HCT116 (cell line): ENCODE data around the gene ZAR1L. TPM values are rescaled to one million over a fixed set of nuclear protein-coding genes. Genes with fewer than 3 reads are reported as not detected.

Source experiments
- ATAC-seq: fragments of 200-7000 bp; cut with Tn5 transposase; 2 replicates; pipeline ENCODE4 v1.9.1; 2020; ENCODE audit warnings: mild to moderate bottlenecking, moderate library complexity
- BruUV-seq: library from RNA; stranded (reverse); fragments of 400-500 nt; replicated peaks from 2 replicates; lab custom pipeline; 2021; lab: Mats Ljungman, UMichigan
- CTCF ChIA-PET: fragments of 300-600 bp; sonication (Branson Sonifier 250); formaldehyde crosslinking; loops from one replicate; lab custom pipeline; 2021; ENCODE audit warnings: antibody characterized with exemption; lab: Charles Lee
- POLR2A ChIA-PET: fragments of 300-600, 350-600 bp; sonication (Branson Sonifier 250); formaldehyde crosslinking; loops from one replicate; lab custom pipeline; 2021; ENCODE audit warnings: antibody characterized with exemption; lab: Charles Lee
- RAD21 ChIA-PET, 2 experiments: fragments of 300-600 bp; sonication (Branson Sonifier 250); formaldehyde crosslinking; loops; one replicate each; lab custom pipeline; 2023; ENCODE audit warnings: low total read pairs in 2 of 2; ENCODE audit not compliant: uncharacterized antibody in 2 of 2, unreplicated experiment in 2 of 2, low non-redundant PET in 1 of 2; lab: Charles Lee
- DNase-seq: peaks from one replicate; pipeline ENCODE4 v3.0.0-alpha.2; 2010; ENCODE audit warnings: low read depth, low spot score
- H2AFZ ChIP-seq: fragments of 200-600 bp; shearing (Covaris generic), sonication (generic); 2 replicates; pipeline ENCODE4 v1.6.1; 2017; ENCODE audit warnings: low read depth, mixed run types, mixed read lengths, antibody characterized with exemption, low read length; ENCODE audit not compliant: poor library complexity, severe bottlenecking
- H3K27ac ChIP-seq: 2 replicates; pipeline ENCODE4 v1.5.1; 2012; ENCODE audit warnings: low read depth, low read length
- H3K27me3 ChIP-seq: fragments of 200-600 bp; sonication (generic); 2 replicates; pipeline ENCODE4 v1.6.1; 2016; ENCODE audit warnings: mixed run types, low read length, mixed read lengths; ENCODE audit not compliant: insufficient read depth
- H3K36me3 ChIP-seq, 2 experiments: fragments of 200-500 bp in 1 of 2; fragments of 200-600 bp in 1 of 2; sonication (Bioruptor generic) in 1 of 2; sonication (generic) in 1 of 2; 2 replicates each; pipeline versions ENCODE4 v1.5.1 to v1.6.1; 2014 to 2016; ENCODE audit warnings: low read length in 2 of 2, inconsistent platforms in 1 of 2, mixed read lengths in 1 of 2, mixed run types in 1 of 2; ENCODE audit not compliant: insufficient read depth in 2 of 2, control insufficient read depth in 1 of 2
- H3K4me1 ChIP-seq, 2 experiments: fragments of 200-600 bp in 1 of 2; sonication (generic) in 1 of 2; 2 replicates each; pipeline versions ENCODE4 v1.5.1 to v1.6.1; 2012 to 2017; ENCODE audit warnings: low read length in 2 of 2, inconsistent platforms in 1 of 2, mild to moderate bottlenecking in 1 of 2, mixed read lengths in 1 of 2, mixed run types in 1 of 2, moderate library complexity in 1 of 2; ENCODE audit not compliant: insufficient read depth in 2 of 2, control insufficient read depth in 1 of 2
- H3K4me2 ChIP-seq: fragments of 200-600 bp; sonication (generic); 2 replicates; pipeline ENCODE4 v1.6.1; 2017; ENCODE audit warnings: mixed run types, low read length, mixed read lengths
- H3K4me3 ChIP-seq, 2 experiments: fragments of 200-600 bp in 1 of 2; sonication (generic) in 1 of 2; replicated peaks in 1 of 2; 2 replicates each; pipeline ENCODE4 v1.5.1; 2011 to 2016; ENCODE audit warnings: low read length in 2 of 2, control low read depth in 1 of 2, low read depth in 1 of 2, mild to moderate bottlenecking in 1 of 2, mixed read lengths in 1 of 2, mixed run types in 1 of 2
- H3K79me2 ChIP-seq: fragments of 200-600 bp; sonication (generic); 2 replicates; pipeline ENCODE4 v1.6.1; 2017; ENCODE audit warnings: mild to moderate bottlenecking, mixed run types, low read length, moderate library complexity, mixed read lengths; ENCODE audit not compliant: insufficient read depth
- H3K9ac ChIP-seq: fragments of 200-600 bp; sonication (generic); 2 replicates; pipeline ENCODE4 v1.6.1; 2016; ENCODE audit warnings: low read length, mixed read lengths
- H3K9me2 ChIP-seq: fragments of 200-600 bp; sonication (generic), shearing (Covaris generic); 2 replicates; pipeline ENCODE4 v1.6.1; 2017; ENCODE audit warnings: mixed run types, mild to moderate bottlenecking, moderate library complexity; ENCODE audit not compliant: insufficient read depth
- H3K9me3 ChIP-seq, 2 experiments: fragments of 200-500 bp in 1 of 2; fragments of 200-600 bp in 1 of 2; sonication (Bioruptor generic) in 1 of 2; sonication (generic) in 1 of 2; 2 replicates each; pipeline ENCODE4 v1.6.1; 2014 to 2017; ENCODE audit warnings: low read length in 2 of 2, mixed read lengths in 2 of 2, inconsistent platforms in 1 of 2, low read depth in 1 of 2, mild to moderate bottlenecking in 1 of 2, mixed run types in 1 of 2, moderate library complexity in 1 of 2; ENCODE audit not compliant: control insufficient read depth in 1 of 2, insufficient read depth in 1 of 2
- H4K20me1 ChIP-seq: fragments of 200-600 bp; sonication (generic), shearing (Covaris generic); 2 replicates; pipeline ENCODE4 v1.6.1; 2017; ENCODE audit warnings: mixed run types, mild to moderate bottlenecking, moderate library complexity; ENCODE audit not compliant: insufficient read depth
- CEBPB ChIP-seq: IDR thresholded peaks from 2 replicates; pipeline ENCODE4 v1.6.1; 2012; ENCODE audit warnings: low read depth
- CTCF ChIP-seq, 3 experiments: fragments of 200-600 bp in 1 of 3; sonication (generic) in 1 of 3; IDR thresholded peaks in 2 of 3; conservative IDR thresholded peaks in 1 of 3; 2 replicates each; pipeline ENCODE4 v1.5.1; 2012 to 2017; ENCODE audit warnings: low read depth in 2 of 3, low read length in 2 of 3, antibody characterized with exemption in 1 of 3, borderline replicate concordance in 1 of 3, control low read depth in 1 of 3, mild to moderate bottlenecking in 1 of 3, mixed read lengths in 1 of 3, mixed run types in 1 of 3, moderate library complexity in 1 of 3; ENCODE audit not compliant: insufficient read depth in 1 of 3
- EZH2phosphoT487 ChIP-seq: fragments of 200-600 bp; IDR thresholded peaks from 2 replicates; pipeline ENCODE4 v1.6.1; 2018; ENCODE audit warnings: antibody characterized with exemption, borderline replicate concordance
- POLR2A ChIP-seq: IDR thresholded peaks from 2 replicates; pipeline ENCODE4 v1.7.0; 2011; ENCODE audit warnings: borderline replicate concordance; ENCODE audit not compliant: insufficient read depth, insufficient read length; ENCODE audit errors: extremely low read depth
- POLR2AphosphoS5 ChIP-seq: IDR thresholded peaks from 2 replicates; pipeline ENCODE4 v1.6.1; 2011; ENCODE audit warnings: mild to moderate bottlenecking, low read depth, low read length, moderate library complexity
- REST ChIP-seq: IDR thresholded peaks from 2 replicates; pipeline ENCODE4 v1.6.1; 2012; ENCODE audit warnings: low read depth
- SIN3A ChIP-seq: IDR thresholded peaks from 2 replicates; pipeline ENCODE4 v1.6.1; 2012; ENCODE audit warnings: low read depth
- SRF ChIP-seq: IDR thresholded peaks from 2 replicates; pipeline ENCODE4 v1.6.1; 2012; ENCODE audit warnings: low read depth
- YY1 ChIP-seq: IDR thresholded peaks from 2 replicates; pipeline ENCODE4 v1.6.1; 2011; ENCODE audit warnings: low read length, low read depth, moderate library complexity, mild to moderate bottlenecking; ENCODE audit not compliant: insufficient replicate concordance; ENCODE audit errors: extremely low read depth
- ZBTB33 ChIP-seq: IDR thresholded peaks from 2 replicates; pipeline ENCODE4 v1.6.1; 2011; ENCODE audit warnings: mild to moderate bottlenecking, low read length, moderate library complexity; ENCODE audit not compliant: insufficient replicate concordance; ENCODE audit errors: extremely low read depth
- ZFX ChIP-seq: fragments of 450-650 bp; IDR thresholded peaks from 2 replicates; pipeline ENCODE4 v1.6.1; 2017
- intact Hi-C: fragments of 100-400 bp; cut with micrococcal nuclease; formaldehyde crosslinking; loops from 2 replicates; pipeline ENCODE4 v1.10.0; 2022
- total RNA-seq: library from RNA; stranded (reverse); gene quantifications from one replicate; pipeline ENCODE4 v1.2.1, GENCODE V29; 2021; ENCODE audit not compliant: unreplicated experiment

Gene ZAR1L
- total RNA-seq, 1 experiment from 2014 or later = 0.15 TPM

- Histone ChIP-seq H3K27me3 (peaks cover 58% of the 10 kb centered on the region), H2AFZ (no peak overlapping the region), H3K9me3 (no peaks in the 10 kb centered on the region), H3K4me3 (no peak overlapping the region), H3K9me2 (no peaks in the 10 kb centered on the region), H3K79me2 (no peaks in the 10 kb centered on the region), H3K4me1 (no peaks in the 10 kb centered on the region), H3K36me3 (no peaks in the 10 kb centered on the region), H3K9ac (no peak overlapping the region), H4K20me1 (no peaks in the 10 kb centered on the region), H3K27ac (no peak overlapping the region), H3K4me2 (no peak overlapping the region)
- ATAC-seq (no peak), DNase-seq (no peak)
- BruUV-seq = no TSS peak
- POLR2A ChIA-PET = no interaction called here
- intact Hi-C loops = no loop called here
- TF ChIP-seq YY1 (no peak), SRF (no peak), CTCF (IDR thresholded peaks at IDR 0.05 in 2 of 3, conservative IDR thresholded peaks at IDR 0.05 in 1 of 3; ENCODE audit: borderline replicate concordance in 1 of 3, insufficient read depth in 1 of 3, low read depth in 2 of 3, low read length in 2 of 3) (no peak), POLR2A (no peak), CEBPB (no peak), ZBTB33 (no peak), ZFX (no peak), REST (no peak), SIN3A (no peak), POLR2AphosphoS5 (no peak), EZH2phosphoT487 (no peak)
- RAD21 ChIA-PET = no interaction called here
- CTCF ChIA-PET = no interaction called here
Observed at GRCh38 chr13:32298695-32299094, 16.5 kb downstream of the ZAR1L start.
